ENCODE data around the gene TEKTIP1.
"Not testable (repeated sequence)": the region's sequence is repeated elsewhere in the genome, so short reads cannot be mapped to it uniquely, and the experiment has no call there.

The TEKTIP1 gene

DNA sequence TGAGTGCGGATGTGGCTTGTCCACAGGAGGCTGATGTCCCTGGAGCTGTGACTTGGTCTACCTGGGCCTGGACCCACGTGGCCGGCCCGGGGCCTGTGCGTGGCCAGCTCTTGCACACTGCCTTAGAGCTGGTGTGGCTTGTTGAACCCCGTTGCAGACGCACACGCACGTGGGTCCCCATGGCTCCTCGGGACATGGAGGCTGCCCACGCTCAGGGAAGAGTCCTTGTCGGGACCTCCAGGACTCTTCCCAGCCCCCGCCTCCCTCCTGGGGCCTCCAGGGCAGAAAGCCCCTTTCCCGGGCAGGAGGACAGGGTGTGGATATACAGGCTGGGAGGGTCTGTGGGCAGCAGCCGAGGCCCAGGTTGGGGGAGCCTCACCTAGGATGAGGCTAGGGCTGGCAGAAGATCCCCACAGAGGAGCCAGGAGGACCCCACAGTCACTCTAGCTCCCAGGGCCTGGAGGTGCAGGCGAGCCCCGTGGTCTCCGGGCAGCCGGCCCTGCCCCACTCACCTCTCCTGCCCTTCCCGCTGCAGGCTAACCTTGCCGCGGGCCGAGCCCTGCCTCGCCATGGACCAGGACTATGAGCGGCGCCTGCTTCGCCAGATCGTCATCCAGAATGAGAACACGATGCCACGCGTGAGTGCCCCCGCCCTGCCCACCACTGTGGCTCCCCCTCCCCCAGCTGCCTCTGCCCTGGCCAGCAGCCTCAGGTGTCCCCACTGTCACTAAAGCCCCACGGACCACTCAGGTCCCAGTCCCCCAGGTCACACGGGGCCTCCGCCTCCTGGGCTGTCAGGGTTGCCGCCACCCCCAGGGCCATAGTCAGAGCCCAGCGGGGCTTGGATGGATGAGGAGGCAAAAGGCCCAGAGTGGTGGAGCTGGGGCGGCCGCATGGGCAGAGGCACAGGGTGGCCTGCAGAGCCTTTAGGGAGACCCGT, 16.3 kb upstream of the TEKTIP1 start:
- DNase-seq (ENCODE audit: insufficient read length, low spot score) (no peak), FAIRE-seq (no peak)

DNA sequence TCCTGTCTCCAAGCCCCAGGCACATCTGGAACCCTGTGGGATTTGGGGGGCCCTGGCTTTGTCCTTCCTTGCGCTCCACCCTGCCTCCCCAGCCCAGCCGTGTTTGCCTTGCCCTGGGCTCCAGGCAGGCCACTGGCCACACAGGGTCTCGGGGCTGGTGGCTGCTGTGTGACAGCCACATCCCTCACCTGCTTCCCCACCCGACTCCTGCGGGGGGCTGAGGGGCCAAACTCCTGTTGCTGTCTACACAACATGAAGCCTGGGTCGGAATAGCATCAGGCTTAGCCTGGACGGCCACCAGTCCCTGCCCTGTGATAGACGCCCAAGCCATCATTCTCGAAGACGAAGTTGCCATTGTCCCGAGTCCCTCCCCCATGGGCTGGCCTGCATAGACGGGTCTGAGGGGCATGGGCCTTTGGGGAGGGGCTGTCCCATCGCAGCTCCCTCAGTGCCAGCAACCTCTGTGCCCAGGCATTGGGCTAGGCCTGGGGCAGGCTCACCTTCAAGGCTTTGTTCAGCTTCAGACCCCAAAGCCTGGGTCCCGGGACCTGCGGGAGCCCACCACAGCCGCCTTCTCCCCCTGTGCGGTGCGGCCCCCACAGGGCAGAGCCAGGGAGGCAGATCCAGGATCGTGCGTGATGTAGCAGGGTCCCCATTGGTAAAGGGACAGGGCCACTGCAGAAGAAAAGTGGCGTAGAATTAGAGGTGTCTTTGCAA, 15.5 kb upstream of the TEKTIP1 start:
- DNase-seq (ENCODE audit: insufficient read length, low spot score) (no peak), FAIRE-seq (no peak)

DNA sequence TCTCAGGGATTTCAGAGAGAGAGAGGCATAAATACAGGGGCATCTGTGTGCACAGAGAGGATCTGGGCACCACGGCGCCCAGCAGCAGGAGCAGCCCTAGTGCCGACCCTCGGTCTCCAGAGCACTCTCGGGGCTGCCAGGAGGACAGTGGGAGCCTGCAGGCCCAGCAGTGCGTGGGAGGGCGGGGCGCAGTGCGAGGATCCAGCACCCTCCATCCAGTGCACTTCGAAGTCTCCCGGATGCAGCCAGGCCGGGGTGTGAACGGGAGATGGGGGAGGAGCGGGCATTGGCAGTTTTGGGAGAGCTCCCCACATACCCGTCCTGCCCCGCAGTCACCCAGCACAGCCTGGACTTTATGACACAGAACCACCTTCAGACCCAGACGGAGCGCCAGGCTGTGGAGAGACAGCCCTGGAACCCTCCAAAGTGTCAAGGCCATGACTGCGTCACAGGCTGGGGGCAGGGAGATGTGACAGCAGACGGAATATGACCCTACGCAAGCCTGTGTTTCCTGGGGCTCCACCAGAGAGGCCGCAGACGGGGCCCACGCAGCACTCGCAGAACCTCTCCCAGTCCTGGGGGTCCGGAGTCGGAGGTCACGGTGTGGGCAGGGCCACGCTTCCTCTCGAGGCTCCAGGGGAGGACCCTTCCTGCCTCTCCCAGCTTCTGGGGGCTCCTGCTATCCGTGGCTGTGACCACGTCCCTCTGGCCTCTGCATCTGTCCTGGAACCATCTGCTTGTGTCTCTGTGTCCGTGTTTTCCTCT, 14.7 kb upstream of the TEKTIP1 start:
- no peak for FAIRE-seq
- DNase-seq (ENCODE audit: insufficient read length, low spot score) = no peak

DNA sequence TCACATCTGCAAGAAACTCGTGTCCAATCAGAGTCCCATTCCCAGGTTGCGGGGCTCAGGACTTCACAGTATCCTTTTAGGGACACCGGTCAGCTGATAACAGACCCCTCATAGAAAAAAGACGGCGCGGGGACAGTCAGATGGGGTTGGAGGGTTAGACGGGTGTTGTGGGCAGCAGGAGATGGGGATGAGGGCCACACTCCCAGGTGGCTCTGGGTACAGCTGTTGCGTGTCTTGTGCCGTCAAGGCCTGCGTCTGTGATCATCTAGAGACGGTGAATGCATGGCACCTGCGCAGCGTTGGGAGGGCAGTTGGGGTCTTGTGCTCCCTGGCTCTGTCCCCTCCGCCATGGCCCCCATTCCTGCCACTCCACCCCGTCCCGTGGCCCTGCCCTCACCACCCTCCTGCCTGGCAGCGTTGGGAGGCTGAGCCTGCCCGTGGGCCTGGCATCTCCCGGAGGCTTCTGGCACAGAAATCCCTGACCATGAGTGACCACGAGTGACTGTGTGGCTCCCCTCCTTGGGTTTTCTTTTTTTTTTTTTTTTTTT, 14.0 kb upstream of the TEKTIP1 start:
- DNase-seq (ENCODE audit: insufficient read length, low spot score) (no peak), FAIRE-seq (no peak)

DNA sequence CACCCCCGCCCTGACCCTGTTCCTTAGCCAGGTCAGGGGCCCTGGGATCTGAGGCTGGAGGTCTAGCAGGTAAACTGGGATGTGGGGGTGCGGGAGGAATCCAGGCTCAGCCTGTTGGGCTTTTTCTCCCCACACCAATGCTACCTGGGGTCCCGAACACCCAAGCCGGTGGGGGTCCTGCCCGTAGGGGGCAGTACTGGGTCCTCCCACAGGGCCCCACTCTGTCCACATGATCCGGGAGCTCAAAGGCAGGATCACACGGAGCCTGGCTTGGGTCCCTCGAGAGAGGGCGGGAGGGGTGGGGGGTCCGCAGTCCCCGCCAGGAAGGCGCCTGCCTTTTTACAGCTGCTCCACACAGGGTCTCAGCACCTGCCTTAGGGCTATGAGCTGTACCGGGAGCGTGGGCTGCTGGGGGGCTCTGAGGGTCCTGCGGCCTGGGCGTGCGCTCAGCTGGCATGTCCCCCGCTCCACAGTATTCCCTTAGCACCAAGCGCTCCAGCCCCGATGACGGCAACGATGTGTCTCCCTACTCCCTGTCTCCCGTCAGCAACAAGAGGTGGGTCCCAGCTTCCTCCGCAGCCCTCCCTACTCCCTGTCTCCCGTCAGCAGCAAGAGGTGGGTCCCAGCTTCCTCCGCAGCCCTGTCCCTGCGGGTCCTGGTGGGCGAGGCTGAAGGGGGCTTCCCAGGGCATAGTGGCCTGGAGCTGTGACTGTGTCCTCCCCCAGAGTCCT, 12.3 kb upstream of the TEKTIP1 start:
- no peak for FAIRE-seq

DNA sequence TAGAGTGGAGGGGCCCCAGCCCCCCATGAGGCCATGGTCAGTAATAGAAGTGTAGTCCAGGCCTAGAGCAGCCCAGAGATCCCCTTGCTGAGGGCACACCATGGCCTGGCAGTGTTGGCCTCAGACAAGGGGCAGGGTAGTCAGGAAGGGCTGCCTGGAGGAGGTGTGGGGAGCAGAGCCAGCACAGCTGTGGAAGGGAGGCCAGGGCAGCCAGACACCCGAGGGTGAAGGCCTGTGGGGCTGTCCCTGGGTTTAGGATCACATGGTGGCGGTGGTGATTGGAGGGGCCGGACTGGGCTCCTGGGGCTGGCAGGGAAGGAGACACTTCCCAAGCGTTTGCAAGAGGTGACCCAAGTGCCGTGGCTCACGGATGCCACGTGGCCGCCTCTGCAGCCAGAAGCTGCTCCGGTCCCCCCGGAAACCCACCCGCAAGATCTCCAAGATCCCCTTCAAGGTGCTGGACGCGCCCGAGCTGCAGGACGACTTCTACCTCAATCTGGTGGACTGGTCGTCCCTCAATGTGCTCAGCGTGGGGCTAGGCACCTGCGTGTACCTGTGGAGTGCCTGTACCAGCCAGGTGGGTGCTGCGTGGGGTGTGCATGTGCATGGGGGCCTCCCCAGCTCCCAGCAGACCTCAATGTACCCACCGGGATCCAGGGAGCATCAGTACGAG, 11.6 kb upstream of the TEKTIP1 start:
- FAIRE-seq (no peak), DNase-seq (ENCODE audit: insufficient read length, low spot score) (no peak)

More for the DNA sequence above, 12.3 kb upstream of the TEKTIP1 start:
- DNase-seq (ENCODE audit: insufficient read length, low spot score) = no peak

DNA sequence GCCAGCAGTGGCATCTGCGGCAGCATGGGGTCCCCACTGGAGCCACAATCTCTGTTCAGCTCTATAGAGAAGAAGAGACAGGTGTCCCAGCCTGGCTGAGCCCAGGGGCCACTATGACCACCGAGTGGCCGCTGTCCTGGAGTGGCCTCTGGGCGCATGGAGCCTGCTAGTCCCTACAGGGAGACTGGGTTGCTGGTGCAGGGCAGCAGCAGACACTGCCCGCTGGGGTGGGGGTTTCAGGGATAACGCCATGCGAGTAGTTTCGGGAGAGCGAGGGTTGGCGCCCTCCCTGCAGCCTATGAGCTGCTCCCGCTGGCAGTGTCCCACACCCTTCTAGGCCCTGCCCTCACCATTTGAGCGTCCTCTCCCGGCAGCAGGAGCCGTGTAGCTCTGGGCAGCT, 10.9 kb upstream of the TEKTIP1 start:
- DNase-seq (ENCODE audit: insufficient read length, low spot score) (no peak), FAIRE-seq (no peak)

DNA sequence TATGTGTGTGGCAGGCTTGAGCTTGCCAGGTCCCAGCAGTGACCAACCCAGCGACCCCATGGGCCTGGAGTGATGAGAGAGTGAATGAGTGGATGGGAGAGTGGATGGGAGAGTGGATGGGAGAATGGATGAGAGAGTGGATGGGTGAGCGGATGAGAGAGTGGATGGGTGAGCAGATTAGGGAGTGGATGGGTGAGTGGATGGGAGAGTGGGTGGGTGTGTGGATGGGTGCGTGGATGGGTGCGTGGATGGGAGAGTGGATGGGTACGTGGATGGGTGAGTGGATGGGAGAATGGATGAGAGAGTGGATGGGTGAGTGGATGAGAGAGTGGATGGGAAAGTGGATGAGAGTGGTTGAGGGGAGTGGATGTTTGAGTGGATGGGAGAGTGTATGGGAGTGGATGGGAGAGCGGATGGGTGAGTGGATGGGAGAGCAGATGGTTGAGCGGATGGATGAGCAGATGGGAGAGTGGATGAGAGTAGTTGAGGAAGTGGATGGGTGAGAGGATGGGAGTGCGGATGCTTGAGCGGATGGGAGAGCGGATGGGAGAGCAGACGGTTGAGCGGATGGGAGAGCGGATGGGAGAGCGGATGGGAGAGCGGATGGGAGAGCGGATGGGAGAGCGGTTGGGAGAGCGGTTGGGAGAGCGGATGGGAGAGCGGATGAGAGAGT, 10.3 kb upstream of the TEKTIP1 start:
- no peak for DNase-seq (ENCODE audit: insufficient read length, low spot score)
- no peak for FAIRE-seq

DNA sequence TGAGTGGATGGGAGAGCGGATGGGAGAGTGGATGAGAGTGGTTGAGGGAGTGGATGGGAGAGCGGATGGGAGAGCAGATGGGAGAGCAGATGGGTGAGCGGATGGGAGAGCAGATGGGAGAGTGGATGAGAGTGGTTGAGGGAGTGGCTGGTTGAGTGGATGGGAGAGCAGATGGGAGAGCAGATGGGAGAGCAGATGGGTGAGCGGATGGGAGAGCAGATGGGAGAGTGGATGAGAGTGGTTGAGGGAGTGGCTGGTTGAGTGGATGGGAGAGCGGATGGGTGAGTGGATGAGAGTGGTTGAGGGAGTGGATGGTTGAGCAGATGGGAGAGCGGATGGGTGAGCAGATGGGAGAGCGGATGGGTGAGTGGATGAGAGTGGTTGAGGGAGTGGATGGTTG, 9.7 kb upstream of the TEKTIP1 start:
- not testable (repeated sequence) for FAIRE-seq; DNase-seq (ENCODE audit: insufficient read length, low spot score)

DNA sequence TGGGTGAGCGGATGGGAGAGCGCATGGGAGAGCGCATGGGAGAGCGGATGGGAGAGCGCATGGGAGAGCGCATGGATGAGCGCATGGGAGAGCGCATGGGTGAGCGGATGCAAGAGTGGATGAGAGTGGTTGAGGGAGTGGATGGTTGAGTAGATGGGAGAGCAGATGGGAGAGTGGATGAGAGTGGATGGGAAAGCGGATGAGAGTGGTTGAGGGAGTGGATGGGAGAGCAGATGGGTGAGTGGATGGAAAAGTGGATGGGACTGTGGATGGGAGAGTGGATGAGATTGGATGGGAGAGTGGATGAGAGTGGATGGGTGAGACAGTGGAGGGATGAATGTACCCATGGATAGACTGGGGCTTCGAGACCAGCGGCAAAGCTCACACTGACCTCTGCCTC, 8.6 kb upstream of the TEKTIP1 start:
- no peak for FAIRE-seq
- no peak for DNase-seq (ENCODE audit: insufficient read length, low spot score)

DNA sequence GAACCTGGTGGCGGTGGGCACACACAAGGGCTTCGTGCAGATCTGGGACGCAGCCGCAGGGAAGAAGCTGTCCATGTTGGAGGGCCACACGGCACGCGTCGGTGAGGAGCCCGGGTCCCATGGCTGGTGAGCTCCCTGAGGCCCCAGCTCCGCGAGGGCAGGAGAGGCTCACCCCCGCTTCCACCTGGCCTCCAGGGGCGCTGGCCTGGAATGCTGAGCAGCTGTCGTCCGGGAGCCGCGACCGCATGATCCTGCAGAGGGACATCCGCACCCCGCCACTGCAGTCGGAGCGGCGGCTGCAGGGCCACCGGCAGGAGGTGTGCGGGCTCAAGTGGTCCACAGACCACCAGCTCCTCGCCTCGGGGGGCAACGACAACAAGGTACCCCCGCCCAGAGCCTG, 7.3 kb upstream of the TEKTIP1 start:
- no peak for DNase-seq (ENCODE audit: insufficient read length, low spot score)
- FAIRE-seq = no peak

DNA sequence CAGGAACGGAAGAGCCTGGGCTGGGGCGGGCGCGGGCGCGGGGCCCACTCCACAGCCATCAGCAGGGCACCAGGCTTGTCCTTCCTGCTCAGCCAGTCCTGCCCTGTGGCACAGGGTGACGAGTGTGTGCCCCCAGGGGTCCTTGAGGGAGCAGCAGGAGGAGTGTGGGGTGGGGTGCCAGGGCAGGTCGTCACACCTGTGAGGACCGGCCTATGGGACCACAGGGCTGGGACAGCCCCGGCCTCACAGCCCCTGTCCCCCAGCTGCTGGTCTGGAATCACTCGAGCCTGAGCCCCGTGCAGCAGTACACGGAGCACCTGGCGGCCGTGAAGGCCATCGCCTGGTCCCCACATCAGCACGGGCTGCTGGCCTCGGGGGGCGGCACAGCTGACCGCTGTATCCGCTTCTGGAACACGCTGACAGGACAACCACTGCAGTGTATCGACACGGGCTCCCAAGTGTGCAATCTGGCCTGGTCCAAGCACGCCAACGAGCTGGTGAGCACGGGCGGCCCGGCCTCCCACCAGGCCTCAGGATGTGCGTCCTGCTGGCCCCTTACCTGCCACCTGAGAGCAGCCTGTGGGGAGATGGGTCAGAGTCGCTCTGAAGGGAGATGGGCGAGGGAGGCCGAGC, 6.7 kb upstream of the TEKTIP1 start:
- FAIRE-seq (no peak), DNase-seq (ENCODE audit: insufficient read length, low spot score) (no peak)

DNA sequence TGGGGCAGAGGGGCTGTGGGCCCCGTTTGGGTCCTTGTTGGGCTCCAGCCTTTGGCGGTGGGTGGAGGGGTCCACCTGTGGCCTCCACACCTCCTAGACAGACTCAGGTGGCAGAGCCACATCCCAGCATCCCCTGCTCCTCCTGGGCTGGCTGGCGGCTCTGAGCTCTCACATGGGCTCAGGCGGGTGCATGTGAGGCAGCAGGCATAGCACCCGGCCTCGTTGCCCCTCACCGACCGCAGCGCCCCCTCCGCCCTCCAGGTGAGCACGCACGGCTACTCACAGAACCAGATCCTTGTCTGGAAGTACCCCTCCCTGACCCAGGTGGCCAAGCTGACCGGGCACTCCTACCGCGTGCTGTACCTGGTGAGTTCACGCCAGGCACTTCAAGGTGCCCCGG, 5.9 kb upstream of the TEKTIP1 start:
- no peak for FAIRE-seq
- no peak for DNase-seq (ENCODE audit: insufficient read length, low spot score)

DNA sequence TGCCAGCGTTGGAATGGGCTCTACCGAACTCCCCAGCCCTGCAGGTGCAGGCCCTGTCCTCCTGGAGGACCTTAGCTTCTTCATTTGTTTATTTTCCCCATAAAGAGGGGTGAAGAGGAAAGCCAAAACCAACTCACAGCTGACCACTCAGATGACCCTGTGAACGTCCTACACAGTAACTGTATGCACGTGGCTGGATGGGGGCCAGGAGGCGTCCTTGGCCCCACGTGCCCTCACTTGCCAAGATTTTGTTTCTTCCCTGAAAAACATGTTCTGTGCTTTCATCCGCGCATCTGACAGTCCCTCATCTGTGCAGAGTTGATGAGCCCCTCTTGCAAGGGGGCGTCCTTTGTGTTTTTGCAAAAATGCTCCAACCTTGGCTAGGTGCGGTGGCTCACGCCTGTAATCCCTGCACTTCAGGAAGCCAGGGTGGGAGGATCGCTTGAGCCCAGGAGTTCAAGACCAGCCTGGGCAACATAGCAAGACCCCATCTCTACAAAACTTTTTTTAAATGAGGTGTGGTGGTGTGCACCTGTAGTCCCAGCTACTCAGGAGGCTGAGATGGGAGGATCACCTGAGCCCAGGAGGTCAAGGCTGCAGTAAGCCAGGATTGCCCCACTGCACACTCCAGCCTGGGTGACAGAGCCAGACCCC, 5.3 kb upstream of the TEKTIP1 start:
- FAIRE-seq = no peak
- no peak for DNase-seq (ENCODE audit: insufficient read length, low spot score)

DNA sequence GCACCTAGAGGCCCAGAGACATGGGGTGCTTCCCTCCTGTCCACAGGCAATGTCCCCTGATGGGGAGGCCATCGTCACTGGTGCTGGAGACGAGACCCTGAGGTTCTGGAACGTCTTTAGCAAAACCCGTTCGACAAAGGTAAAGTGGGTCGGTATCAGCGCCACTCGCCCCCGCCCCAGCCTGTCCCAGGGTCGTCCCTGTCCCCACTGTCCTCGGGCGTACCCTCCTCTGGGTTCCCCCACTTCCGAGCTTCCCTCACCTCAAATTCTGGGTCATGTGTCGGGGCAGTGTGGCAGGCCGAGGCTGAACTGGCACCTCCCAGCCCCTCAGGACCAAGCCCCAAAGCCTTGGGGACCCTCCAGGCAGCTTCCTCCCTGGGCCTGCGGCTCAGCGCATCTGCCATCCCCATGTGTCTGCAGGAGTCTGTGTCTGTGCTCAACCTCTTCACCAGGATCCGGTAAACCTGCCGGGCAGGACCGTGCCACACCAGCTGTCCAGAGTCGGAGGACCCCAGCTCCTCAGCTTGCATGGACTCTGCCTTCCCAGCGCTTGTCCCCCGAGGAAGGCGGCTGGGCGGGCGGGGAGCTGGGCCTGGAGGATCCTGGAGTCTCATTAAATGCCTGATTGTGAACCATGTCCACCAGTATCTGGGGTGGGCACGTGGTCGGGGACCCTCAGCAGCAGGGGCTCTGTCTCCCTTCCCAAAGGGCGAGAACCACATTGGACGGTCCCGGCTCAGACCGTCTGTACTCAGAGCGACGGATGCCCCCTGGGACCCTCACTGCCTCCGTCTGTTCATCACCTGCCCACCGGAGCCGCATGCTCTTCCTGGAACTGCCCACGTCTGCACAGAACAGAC, 4.4 kb upstream of the TEKTIP1 start:
- FAIRE-seq (no peak), DNase-seq (ENCODE audit: insufficient read length, low spot score) (no peak)

DNA sequence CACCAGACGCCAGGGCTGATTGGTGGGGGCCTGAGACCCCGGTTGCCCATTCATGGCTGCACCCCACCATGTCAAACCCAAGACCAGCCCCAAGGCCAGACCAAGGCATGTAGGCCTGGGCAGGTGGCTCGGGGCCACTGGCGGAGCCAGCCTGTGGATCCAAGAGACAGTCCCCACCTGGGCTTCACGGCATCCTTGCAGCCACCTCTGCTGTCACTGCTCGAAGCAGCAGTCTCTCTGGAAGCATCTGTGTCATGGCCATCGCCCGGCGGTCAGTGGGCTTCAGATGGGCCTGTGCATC, 3.8 kb upstream of the TEKTIP1 start:
- FAIRE-seq (no peak), DNase-seq (ENCODE audit: insufficient read length, low spot score) (no peak)

DNA sequence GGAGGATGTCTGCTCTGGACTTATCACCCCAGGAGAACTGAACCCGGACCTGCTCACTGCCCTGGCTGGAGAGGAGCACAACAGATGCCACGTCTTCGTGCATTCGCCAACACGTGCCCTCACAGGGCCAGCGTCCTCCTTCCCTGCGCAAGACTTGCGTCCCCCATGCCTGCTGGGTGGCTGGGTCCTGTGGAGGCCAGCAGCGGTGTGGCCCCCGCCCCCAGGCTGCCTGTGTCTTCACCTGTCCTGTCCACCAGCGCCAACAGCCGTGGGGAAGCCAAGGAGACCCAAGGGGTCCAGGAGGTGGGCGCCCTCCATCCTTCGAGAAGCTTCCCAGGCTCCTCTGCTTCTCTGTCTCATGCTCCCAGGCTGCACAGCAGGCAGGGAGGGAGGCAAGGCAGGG, 3.4 kb upstream of the TEKTIP1 start:
- FAIRE-seq = no peak
- no peak for DNase-seq (ENCODE audit: insufficient read length, low spot score)

DNA sequence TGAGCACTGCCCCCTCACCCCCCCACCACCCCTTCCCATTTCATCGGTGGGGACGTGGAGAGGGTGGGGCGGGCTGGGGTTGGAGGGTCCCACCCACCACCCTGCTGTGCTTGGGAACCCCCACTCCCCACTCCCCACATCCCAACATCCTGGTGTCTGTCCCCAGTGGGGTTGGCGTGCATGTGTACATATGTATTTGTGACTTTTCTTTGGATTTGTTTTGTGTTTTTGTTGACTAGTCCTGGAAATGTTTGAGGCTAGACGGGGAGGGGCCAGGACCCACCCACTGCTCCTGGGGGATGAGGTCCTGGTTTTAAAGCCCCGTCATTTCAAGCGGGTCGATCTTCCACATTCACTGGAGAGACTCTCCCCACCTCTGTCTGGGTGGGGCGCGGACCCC, 3.0 kb upstream of the TEKTIP1 start:
- DNase-seq (ENCODE audit: insufficient read length, low spot score) (no peak), FAIRE-seq (no peak)

Data from GM19239 (cell line).